VCaP (cell line): Measurements from ENCODE around the gene MRGPRG.

Experiments
- H3K27ac ChIP-seq: fragments of 450-650 bp; 2 replicates; pipeline ENCODE4 v1.5.1; 2017
- CTCF ChIP-seq: fragments of 450-650 bp; conservative IDR thresholded peaks from 2 replicates; pipeline ENCODE4 v1.5.1; 2017; ENCODE audit warnings: mild to moderate bottlenecking, moderate library complexity

Gene MRGPRG

GRCh38 chr11:3227568-3228444 lies 9.2 kb upstream of the MRGPRG start:
- no peak overlapping the region for H3K27ac ChIP-seq
- TF ChIP-seq CTCF = no peak

GRCh38 chr11:3226846-3227567 lies 8.4 kb upstream of the MRGPRG start:
- no peak for TF ChIP-seq CTCF
- H3K27ac ChIP-seq = no peak overlapping the region

- TF ChIP-seq CTCF = no peak
- no peak overlapping the region for H3K27ac ChIP-seq
These were observed 7.5 kb upstream of the MRGPRG start for GRCh38 chr11:3225826-3226750.

- TF ChIP-seq CTCF = no peak
- H3K27ac ChIP-seq = no peak overlapping the region
These were observed 6.6 kb upstream of the MRGPRG start for GRCh38 chr11:3225159-3225758.

GRCh38 chr11:3224401-3225057 lies 5.9 kb upstream of the MRGPRG start:
- H3K27ac ChIP-seq = no peak overlapping the region
- TF ChIP-seq CTCF = no peak

- no peak for TF ChIP-seq CTCF
- no peak overlapping the region for H3K27ac ChIP-seq
These were observed 5.3 kb upstream of the MRGPRG start for GRCh38 chr11:3223932-3224381.
